GM18517 (cell line): ENCODE data around the gene CEP19.

Source experiments
- ATAC-seq: cut with Tn5 transposase; IDR thresholded peaks from one replicate; pipeline ENCODE4 v1.9.1; 2021; ENCODE audit warnings: mild to moderate bottlenecking, moderate library complexity; ENCODE audit not compliant: unreplicated experiment

Gene CEP19

DNA sequence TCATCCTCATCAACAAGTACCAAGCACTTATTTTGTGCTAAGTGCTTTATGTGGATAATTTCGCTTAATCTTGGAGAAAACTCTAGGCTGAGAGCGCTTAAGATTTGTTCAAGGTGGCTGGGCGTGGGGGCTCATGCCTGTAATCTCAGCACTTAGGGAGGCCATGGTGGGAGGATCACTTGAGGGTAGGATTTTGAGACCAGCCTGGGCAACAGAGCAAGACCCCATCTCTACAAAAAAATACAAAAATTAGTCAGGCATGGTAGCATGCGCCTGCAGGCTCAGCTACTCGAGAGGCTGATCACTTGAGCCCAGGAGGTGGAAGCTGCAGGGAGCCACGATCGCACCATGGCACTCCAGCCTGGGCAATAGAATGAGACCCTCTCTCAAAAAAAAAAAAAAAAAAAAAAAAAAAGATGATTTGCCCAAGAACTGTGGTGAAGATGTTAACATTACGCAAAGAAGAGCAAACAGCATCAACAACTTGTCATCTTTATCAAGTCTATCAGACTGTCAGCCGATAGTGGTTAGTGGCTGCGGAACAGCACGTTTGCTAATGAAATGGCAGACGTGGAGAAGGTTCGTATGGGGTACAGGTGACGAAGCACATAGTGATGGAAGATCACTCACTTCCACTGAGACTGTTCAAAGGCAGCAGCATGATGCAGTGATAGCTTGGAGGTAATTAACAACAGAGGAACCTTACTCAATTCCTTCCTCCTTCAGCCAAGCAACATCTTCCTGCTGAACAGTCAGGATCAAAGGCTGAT is 44.8 kb downstream of the CEP19 start:
- ATAC-seq: no peak

DNA sequence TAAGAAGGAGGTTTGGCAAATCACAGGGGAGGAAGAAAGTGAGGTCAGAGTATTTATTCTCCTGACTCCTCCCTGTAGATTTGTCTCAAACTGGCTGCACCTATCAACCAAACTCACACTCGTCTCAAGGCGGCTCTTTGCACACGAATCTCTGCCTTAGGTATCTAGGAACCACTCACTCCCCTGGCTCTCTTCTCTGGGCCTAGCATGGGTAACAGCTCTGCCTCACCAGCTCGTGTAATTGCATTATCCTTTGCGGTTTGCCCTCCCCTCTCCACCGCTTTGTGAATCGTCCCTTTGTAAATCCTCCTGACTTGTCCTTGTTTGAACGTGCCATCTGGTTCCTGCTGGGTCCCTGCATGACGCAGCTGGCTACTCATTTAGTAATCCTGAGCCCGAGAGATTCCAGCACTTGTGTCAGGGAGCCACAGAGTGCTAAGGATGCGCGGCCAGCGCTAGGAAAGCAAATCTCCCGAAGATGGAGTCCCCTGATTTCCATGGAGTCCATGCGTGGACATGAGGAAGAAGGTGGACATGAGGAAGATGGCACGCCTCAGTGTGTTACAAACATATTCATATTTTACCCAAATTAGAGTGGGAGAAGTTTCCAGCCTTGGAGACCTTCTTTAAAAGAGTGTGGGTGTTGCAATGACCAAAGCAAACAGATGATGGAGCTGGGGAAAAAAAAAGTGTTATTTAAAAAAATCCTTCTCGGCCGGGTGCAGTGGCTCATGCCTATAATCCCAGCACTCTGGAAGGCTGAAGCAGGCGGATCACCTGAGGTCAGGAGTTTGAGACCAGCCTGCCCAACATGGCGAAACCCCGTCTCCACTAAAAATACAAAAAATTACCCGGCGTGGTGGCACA is 45.8 kb downstream of the CEP19 start:
- ATAC-seq: no peak

DNA sequence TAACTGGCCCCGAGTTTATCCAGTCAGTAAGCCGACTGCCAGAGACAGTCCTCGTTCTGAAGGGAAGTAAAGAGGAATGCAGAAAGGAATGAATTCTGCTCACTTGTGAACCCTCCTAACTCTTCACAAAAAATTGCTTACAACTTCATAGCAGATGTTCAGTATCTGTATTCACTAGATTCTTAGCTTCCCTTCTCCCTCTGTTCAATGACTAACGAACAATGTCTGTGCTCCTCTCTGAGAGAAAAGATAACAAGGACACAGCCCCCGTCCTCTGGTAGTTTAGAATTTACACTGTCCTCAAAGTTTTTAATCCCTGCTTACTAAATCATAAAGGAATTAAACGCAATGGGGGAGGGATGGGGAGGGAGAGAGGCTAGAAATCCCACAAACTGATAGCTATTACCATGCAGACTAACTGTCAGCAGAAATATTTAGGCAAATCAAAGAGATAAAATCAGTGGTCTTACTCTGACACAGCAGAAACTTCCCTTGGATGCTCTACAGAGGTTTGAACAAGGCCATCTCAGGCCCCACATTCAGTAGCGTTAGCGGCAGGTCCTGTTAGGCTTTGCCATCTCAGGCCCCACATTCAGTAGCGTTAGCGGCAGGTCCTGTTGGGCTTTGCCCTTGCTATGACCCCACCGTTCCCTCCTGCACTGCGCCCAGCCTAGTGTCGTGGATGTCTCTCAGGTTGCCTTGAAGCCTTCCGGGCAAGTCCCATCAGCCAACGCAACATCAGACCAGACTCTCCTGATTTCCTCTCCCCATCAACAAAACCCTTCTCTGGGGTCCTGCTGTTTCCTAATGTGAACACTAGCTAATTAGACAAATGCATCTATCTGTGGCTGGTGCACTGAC is 49.1 kb downstream of the CEP19 start:
- no peak for ATAC-seq

DNA sequence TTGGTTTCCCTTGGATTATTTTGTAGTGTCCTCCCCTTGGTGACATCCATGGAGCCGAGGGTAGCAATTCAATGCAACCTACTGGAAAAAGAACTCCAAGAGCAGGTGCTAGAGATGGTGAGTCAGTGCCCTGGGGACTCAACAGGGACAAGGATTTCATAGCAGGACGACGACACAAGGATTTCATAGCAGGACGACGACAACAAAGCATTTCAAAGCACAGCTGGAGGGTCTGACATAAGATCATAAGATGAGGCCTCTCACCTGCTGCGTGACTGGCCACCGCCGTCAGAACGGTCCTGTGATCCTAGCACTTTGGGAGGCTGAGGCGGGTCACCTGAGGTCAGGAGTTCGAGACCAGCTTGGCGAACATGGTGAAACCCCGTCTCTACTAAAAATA is 50.0 kb downstream of the CEP19 start:
- no peak for ATAC-seq

DNA sequence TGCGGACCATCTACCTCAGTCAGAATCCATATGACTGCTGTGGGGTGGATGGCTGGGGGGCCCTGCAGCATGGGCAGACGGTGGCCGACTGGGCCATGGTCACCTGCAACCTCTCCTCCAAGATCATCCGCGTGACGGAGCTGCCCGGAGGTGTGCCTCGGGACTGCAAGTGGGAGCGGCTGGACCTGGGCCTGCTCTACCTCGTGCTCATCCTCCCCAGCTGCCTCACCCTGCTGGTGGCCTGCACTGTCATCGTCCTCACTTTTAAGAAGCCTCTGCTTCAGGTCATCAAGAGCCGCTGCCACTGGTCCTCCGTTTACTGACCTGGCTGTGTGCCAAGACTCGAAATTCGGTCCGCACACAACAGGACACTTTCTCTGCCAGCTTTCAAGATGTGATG is 50.6 kb downstream of the CEP19 start:
- no peak for ATAC-seq

DNA sequence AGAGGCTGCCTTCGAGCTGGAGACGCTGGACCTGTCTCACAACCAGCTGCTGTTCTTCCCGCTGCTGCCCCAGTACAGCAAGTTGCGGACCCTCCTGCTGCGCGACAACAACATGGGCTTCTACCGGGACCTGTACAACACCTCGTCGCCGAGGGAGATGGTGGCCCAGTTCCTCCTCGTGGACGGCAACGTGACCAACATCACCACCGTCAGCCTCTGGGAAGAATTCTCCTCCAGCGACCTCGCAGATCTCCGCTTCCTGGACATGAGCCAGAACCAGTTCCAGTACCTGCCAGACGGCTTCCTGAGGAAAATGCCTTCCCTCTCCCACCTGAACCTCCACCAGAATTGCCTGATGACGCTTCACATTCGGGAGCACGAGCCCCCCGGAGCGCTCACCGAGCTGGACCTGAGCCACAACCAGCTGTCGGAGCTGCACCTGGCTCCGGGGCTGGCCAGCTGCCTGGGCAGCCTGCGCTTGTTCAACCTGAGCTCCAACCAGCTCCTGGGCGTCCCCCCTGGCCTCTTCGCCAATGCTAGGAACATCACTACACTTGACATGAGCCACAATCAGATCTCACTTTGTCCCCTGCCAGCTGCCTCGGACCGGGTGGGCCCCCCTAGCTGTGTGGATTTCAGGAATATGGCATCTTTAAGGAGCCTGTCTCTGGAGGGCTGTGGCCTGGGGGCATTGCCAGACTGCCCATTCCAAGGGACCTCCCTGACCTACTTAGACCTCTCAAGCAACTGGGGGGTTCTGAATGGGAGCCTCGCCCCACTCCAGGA is 51.5 kb downstream of the CEP19 start:
- no peak for ATAC-seq

DNA sequence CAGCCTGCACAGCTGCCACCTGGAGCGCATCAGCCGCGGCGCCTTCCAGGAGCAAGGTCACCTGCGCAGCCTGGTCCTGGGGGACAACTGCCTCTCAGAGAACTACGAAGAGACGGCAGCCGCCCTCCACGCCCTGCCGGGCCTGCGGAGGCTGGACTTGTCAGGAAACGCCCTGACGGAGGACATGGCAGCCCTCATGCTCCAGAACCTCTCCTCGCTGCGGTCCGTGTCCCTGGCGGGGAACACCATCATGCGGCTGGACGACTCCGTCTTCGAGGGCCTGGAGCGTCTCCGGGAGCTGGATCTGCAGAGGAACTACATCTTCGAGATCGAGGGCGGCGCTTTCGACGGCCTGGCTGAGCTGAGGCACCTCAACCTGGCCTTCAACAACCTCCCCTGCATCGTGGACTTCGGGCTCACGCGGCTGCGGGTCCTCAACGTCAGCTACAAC is 52.1 kb downstream of the CEP19 start:
- no peak for ATAC-seq
